ENCODE measurements around the gene TRPM4.

DNA sequence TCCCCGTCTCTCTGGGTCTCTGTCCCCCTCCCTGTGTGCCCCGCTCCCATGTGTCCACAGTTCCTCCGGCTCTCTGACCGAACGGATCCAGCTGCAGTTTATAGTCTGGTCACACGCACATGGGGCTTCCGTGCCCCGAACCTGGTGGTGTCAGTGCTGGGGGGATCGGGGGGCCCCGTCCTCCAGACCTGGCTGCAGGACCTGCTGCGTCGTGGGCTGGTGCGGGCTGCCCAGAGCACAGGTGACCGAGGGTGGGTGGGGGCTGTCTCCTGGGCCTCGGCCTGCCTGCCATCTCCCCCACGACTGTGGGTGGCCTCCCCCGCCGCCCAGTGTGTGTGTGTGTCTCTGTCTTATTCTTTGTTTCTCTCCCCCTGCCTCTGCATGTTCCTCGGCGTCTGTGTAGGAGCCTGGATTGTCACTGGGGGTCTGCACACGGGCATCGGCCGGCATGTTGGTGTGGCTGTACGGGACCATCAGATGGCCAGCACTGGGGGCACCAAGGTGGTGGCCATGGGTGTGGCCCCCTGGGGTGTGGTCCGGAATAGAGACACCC, 10.3 kb downstream of the TRPM4 start:
- TF ChIP-seq POLR2AphosphoS5 (IDR thresholded peaks at IDR 0.05) (no peak), POLR2A (IDR thresholded peaks at IDR 0.05; ENCODE audit: low read depth) (no peak)
- TF ChIP-seq, protein P1, sequence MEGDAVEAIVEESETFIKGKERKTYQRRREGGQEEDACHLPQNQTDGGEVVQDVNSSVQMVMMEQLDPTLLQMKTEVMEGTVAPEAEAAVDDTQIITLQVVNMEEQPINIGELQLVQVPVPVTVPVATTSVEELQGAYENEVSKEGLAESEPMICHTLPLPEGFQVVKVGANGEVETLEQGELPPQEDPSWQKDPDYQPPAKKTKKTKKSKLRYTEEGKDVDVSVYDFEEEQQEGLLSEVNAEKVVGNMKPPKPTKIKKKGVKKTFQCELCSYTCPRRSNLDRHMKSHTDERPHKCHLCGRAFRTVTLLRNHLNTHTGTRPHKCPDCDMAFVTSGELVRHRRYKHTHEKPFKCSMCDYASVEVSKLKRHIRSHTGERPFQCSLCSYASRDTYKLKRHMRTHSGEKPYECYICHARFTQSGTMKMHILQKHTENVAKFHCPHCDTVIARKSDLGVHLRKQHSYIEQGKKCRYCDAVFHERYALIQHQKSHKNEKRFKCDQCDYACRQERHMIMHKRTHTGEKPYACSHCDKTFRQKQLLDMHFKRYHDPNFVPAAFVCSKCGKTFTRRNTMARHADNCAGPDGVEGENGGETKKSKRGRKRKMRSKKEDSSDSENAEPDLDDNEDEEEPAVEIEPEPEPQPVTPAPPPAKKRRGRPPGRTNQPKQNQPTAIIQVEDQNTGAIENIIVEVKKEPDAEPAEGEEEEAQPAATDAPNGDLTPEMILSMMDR (IDR thresholded peaks at IDR 0.05) = no peak
